Tibial artery (tissue), 4 donors: Measurements from ENCODE around the gene MYO9A.
"Not testable (repeated sequence)": the region's sequence is repeated elsewhere in the genome, so short reads cannot be mapped to it uniquely, and the experiment has no call there.

Experiments used
- DNase-seq, 2 donors: peaks; one replicate each; pipeline ENCODE4 v3.0.0-alpha.2; 2019
- H3K27ac ChIP-seq, 2 donors: fragments of 200-600 bp; sonication (generic) in 1 of 2; 1 replicate in 1 of 2; 2 replicates in 1 of 2; pipeline ENCODE4 v1.5.1; 2018 to 2019; ENCODE audit warnings: mild to moderate bottlenecking in 1 of 2
- H3K27me3 ChIP-seq, 2 donors: fragments of 200-600 bp; sonication (generic) in 1 of 2; one replicate each; pipeline versions ENCODE4 v1.5.1 to v1.6.0; 2016 to 2019
- H3K36me3 ChIP-seq, 3 donors: fragments of 200-600 bp; sonication (generic) in 2 of 3; one replicate each; pipeline ENCODE4 v1.5.1; 2016 to 2019; ENCODE audit warnings: mild to moderate bottlenecking in 2 of 3
- H3K4me1 ChIP-seq, 4 donors: fragments of 200-600 bp; sonication (generic) in 2 of 4; 1 replicate in 3 of 4; 2 replicates in 1 of 4; pipeline ENCODE4 v1.5.1; 2016 to 2019
- H3K4me3 ChIP-seq, 2 donors: fragments of 200-600 bp; sonication (generic) in 1 of 2; 1 replicate in 1 of 2; 2 replicates in 1 of 2; pipeline ENCODE4 v1.5.1; 2018 to 2019; ENCODE audit warnings: mild to moderate bottlenecking in 2 of 2
- H3K9me3 ChIP-seq, 3 donors: fragments of 200-600 bp; sonication (generic) in 1 of 3; one replicate each; pipeline ENCODE4 v1.5.1; 2016 to 2019
- intact Hi-C: fragments of 100-400 bp; cut with DNase I; formaldehyde crosslinking; loops from one replicate; pipeline ENCODE4 v1.15.0; 2023; ENCODE audit warnings: low total_unique reads
- TF ChIP-seq, protein P1 (sequence below), 2 experiments: fragments of 200-600 bp in 1 of 2; fragments of 450-650 bp in 1 of 2; IDR thresholded peaks; one replicate each; pipeline ENCODE4 v1.5.1; 2017 to 2019; ENCODE audit warnings: antibody characterized with exemption in 2 of 2, mild to moderate bottlenecking in 1 of 2, moderate library complexity in 1 of 2

MYO9A gene

DNA sequence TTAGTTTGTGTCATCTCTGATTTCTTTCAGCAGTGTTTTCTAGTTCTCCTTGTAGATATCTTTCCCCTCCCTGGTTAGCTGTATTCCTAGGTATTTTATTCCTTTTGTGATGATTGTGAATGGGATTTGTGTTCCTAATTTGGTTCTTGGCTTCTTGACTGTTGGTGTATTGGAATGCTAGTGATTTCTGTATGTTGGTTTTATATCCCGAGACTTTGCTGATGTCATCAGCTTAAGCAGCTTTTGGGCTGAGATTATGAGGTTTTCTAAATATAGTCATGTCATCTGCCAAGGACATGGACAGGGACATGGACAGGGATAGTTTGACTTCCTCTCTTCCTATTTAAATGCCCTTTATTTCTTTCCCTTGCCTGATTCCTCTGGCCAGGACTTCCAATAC, 35.8 kb downstream of the MYO9A start:
- H3K27ac ChIP-seq: no peak overlapping the region
- DNase-seq: no peak
- H3K9me3 ChIP-seq: no peaks in the 10 kb centered on the region
- intact Hi-C loops: no loop called here
- H3K4me3 ChIP-seq: no peak overlapping the region
- peaks cover 0 to under 1% (median 0%) of the 10 kb centered on the region in 3 donors for H3K36me3 ChIP-seq
- peaks cover 0 to 10% (median 4%) of the 10 kb centered on the region in 4 donors for H3K4me1 ChIP-seq
- no peaks in the 10 kb centered on the region for H3K27me3 ChIP-seq
- TF ChIP-seq, protein P1, sequence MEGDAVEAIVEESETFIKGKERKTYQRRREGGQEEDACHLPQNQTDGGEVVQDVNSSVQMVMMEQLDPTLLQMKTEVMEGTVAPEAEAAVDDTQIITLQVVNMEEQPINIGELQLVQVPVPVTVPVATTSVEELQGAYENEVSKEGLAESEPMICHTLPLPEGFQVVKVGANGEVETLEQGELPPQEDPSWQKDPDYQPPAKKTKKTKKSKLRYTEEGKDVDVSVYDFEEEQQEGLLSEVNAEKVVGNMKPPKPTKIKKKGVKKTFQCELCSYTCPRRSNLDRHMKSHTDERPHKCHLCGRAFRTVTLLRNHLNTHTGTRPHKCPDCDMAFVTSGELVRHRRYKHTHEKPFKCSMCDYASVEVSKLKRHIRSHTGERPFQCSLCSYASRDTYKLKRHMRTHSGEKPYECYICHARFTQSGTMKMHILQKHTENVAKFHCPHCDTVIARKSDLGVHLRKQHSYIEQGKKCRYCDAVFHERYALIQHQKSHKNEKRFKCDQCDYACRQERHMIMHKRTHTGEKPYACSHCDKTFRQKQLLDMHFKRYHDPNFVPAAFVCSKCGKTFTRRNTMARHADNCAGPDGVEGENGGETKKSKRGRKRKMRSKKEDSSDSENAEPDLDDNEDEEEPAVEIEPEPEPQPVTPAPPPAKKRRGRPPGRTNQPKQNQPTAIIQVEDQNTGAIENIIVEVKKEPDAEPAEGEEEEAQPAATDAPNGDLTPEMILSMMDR (IDR thresholded peaks at IDR 0.05): no peak

DNA sequence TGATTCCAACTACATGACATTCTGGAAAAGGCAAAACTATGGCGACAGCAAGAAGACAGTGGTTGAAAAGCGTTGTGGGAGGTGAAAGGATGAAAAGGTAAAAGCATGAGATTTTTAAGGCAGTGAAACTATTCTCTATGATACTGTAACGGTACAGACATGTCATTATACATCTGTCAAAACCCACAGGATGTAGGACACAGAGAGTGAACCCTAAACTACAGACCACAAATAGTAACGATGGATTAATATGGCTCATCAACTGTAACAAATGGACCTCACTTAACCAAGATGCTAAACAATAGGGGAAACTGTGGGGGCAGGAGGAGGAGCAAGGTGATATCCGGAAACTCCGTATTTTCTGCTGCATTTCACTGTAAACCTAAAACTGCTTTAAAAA, 39.1 kb downstream of the MYO9A start:
- DNase-seq: no peak
- no peaks in the 10 kb centered on the region for H3K36me3 ChIP-seq
- TF ChIP-seq, protein P1 (IDR thresholded peaks at IDR 0.05): no peak
- H3K27ac ChIP-seq: no peak overlapping the region
- intact Hi-C loops: no loop called here
- H3K27me3 ChIP-seq: no peaks in the 10 kb centered on the region
- H3K4me1 ChIP-seq: peaks cover 0 to 23% (median 9%) of the 10 kb centered on the region in 4 donors
- H3K4me3 ChIP-seq: no peak overlapping the region
- H3K9me3 ChIP-seq: no peaks in the 10 kb centered on the region

DNA sequence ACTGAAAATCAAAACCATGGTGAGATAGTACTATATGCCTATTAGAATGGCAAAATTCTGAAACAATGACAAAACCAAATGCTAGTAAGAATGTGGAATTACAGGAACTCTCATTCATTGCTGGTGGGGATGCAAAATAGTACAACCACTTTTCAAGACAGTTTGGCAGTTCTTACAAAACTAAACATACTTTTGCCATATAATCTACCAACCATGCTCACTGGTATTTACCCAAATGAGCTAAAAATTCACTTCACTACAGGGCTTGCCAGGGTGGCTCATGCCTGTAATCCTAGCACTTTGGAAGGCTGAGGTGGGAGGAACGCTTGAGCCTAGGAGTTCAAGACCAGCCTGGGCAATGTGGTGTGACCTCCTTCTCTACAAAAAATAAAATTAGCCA, 40.0 kb downstream of the MYO9A start:
- H3K9me3 ChIP-seq: no peaks in the 10 kb centered on the region
- no peak overlapping the region for H3K27ac ChIP-seq
- intact Hi-C loops: no loop called here
- no peak overlapping the region for H3K4me3 ChIP-seq
- peaks cover 0 to 25% (median 9%) of the 10 kb centered on the region in 4 donors for H3K4me1 ChIP-seq
- DNase-seq: no peak
- no peaks in the 10 kb centered on the region for H3K36me3 ChIP-seq
- TF ChIP-seq, protein P1 (IDR thresholded peaks at IDR 0.05): no peak
- H3K27me3 ChIP-seq: no peaks in the 10 kb centered on the region

DNA sequence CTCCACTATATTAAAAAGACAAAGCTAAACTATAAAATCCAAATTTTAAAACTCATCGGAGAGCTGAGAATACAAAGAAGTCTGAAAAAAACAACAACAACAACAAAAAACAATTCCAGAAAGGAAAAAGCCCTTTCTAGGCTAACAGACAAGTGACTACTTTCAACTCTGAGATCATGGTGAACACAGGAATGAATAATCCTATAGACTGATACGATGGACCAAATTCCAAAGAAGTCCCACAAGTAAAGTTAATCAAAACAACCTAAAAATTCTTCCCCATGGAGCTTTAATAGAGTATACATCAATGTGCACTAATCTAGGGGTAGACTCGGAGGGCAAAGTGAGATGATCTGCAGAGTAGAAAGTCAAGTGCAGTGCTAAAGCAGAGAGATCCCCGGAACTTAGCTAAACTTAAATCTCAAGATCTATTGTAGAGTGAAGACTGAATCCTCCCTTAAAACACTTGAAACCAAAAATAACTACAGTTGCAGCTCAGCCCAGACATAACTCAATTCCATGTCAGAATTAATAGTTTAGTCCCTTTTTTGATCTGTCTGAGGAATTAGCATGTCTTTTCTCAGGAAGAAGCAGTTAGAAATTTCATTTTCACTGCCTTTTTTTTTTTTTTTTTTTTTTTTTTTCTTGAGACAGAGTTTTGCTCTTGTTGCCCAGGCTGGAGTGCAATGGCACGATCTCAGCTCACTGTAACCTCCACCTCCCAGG, 43.5 kb downstream of the MYO9A start:
- intact Hi-C loops: no loop called here
- TF ChIP-seq, protein P1 (IDR thresholded peaks at IDR 0.05): no peak
- no peaks in the 10 kb centered on the region for H3K36me3 ChIP-seq
- DNase-seq: no peak
- no peaks in the 10 kb centered on the region for H3K27me3 ChIP-seq
- H3K27ac ChIP-seq: no peak overlapping the region
- no peak overlapping the region for H3K4me3 ChIP-seq
- H3K9me3 ChIP-seq: no peaks in the 10 kb centered on the region
- H3K4me1 ChIP-seq: peaks cover 0 to 30% (median 9%) of the 10 kb centered on the region in 4 donors

DNA sequence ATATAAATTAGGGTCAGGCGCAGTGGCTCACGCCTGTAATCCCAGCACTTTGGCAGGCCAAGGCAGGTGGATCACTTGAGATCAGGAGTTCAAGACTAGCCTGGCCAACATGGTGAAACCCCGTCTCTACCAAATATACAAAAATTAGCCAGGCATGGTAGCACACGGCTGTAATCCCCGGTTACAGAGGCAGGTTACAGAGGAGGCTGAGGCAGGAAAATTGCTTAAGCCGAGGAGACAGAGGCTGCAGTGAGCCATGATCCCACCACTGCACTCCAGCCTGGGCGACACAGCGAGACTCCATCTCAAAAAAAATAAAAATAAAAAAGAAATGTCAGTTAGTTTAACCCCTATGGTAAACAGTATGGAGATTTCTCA, 46.5 kb downstream of the MYO9A start:
- H3K4me3 ChIP-seq, H3K27me3 ChIP-seq, DNase-seq, H3K27ac ChIP-seq, H3K36me3 ChIP-seq, intact Hi-C loops, H3K9me3 ChIP-seq: not testable (repeated sequence)
- H3K4me1 ChIP-seq: peaks cover 0 to 38% (median 4%) of the 10 kb centered on the region in 4 donors

DNA sequence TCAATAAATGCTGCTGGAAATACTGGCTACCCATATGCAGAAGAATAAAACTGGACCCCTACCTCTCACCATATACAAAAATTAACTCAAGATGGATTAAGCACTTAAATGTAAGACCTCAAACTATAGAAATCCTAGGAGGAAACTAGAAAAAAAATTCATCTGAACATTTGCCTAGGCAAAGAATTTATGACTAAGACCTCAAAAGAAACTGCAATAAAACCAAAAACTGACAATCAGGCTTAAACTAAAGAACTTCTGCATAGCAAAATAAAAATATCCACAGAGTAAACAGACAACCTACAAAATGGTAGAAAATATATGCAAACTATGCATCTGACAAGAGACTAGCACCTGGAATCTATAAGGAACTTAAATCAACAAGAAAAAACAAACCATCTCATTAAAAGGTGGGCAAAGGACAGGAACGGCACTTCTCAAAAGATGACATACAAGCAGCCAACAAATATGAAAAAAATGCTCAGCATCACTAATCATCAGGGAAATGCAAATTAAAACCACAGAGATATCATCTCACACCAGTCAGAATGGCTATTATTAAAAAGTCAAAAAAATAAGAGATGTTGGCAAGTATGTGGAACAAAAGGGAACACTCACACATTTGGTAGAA, 47.0 kb downstream of the MYO9A start:
- no peak for DNase-seq
- Histone ChIP-seq H3K27ac (no peak overlapping the region), H3K9me3 (no peaks in the 10 kb centered on the region), H3K36me3 (no peaks in the 10 kb centered on the region), H3K4me1 (peaks cover 0 to 38% (median 4%) of the 10 kb centered on the region in 4 donors), H3K27me3 (no peaks in the 10 kb centered on the region), H3K4me3 (no peak overlapping the region)
- TF ChIP-seq, protein P1 (IDR thresholded peaks at IDR 0.05): no peak
- intact Hi-C loops: no loop called here
